CD8-positive, alpha-beta memory T cell (primary cell): Measurements from ENCODE around the gene CCDC150. TPM values are rescaled to one million over a fixed set of nuclear protein-coding genes. Genes with fewer than 3 reads are reported as not detected.

Experiments
- CTCF ChIA-PET: fragments of 350-600 bp; sonication (Branson Sonifier 250); formaldehyde crosslinking; loops from one replicate; lab custom pipeline; 2021; ENCODE audit warnings: antibody characterized with exemption; lab: Charles Lee
- POLR2A ChIA-PET: fragments of 350-600 bp; sonication (Branson Sonifier 250); formaldehyde crosslinking; loops from one replicate; lab custom pipeline; 2021; ENCODE audit warnings: antibody characterized with exemption; lab: Charles Lee
- DNase-seq, 5 donors: peaks; one replicate each; pipeline versions ENCODE4 v3.0.0 to v3.0.0-alpha.2; 2020 to 2022; ENCODE audit warnings: mixed read lengths in 1 of 5
- H3K27ac ChIP-seq: one replicate; pipeline ENCODE4 v1.7.0; 2013; ENCODE audit warnings: low read depth, mild to moderate bottlenecking, low read length, moderate library complexity
- H3K27me3 ChIP-seq: 2 replicates; pipeline ENCODE4 v1.7.0; 2013; ENCODE audit warnings: low read length, mild to moderate bottlenecking; ENCODE audit not compliant: insufficient read depth, poor library complexity, severe bottlenecking
- H3K36me3 ChIP-seq: 2 replicates; pipeline ENCODE4 v1.7.0; 2013; ENCODE audit warnings: mild to moderate bottlenecking, low read length, moderate library complexity; ENCODE audit not compliant: insufficient read depth
- H3K4me1 ChIP-seq: 2 replicates; pipeline ENCODE4 v1.7.0; 2013; ENCODE audit warnings: mild to moderate bottlenecking, low read length, moderate library complexity; ENCODE audit not compliant: insufficient read depth
- H3K4me3 ChIP-seq: 2 replicates; pipeline ENCODE4 v1.7.0; 2013; ENCODE audit warnings: mild to moderate bottlenecking, low read length
- H3K9me3 ChIP-seq: 2 replicates; pipeline ENCODE4 v1.7.0; 2013; ENCODE audit warnings: mild to moderate bottlenecking, low read length
- H3K27ac Mint-ChIP-seq, 8 donors: one replicate each; pipeline ENCODE4 v1.8.0; 2020 to 2021; ENCODE audit warnings: mixed read lengths in 8 of 8, mild to moderate bottlenecking in 6 of 8, inconsistent platforms in 3 of 8, moderate library complexity in 3 of 8
- H3K27me3 Mint-ChIP-seq, 2 donors: one replicate each; pipeline ENCODE4 v1.8.0; 2020 to 2021; ENCODE audit warnings: mixed read lengths in 2 of 2, mild to moderate bottlenecking in 1 of 2, moderate library complexity in 1 of 2
- H3K36me3 Mint-ChIP-seq, 3 donors: one replicate each; pipeline ENCODE4 v1.8.0; 2020 to 2021; ENCODE audit warnings: mixed read lengths in 3 of 3, inconsistent platforms in 1 of 3, mild to moderate bottlenecking in 1 of 3
- H3K4me1 Mint-ChIP-seq, 3 donors: one replicate each; pipeline ENCODE4 v1.8.0; 2020 to 2021; ENCODE audit warnings: mixed read lengths in 3 of 3, inconsistent platforms in 1 of 3, mild to moderate bottlenecking in 1 of 3
- H3K4me3 Mint-ChIP-seq, 7 donors: one replicate each; pipeline ENCODE4 v1.8.0; 2020 to 2021; ENCODE audit warnings: mixed read lengths in 7 of 7, mild to moderate bottlenecking in 6 of 7, moderate library complexity in 4 of 7, inconsistent platforms in 2 of 7
- H3K9me3 Mint-ChIP-seq, 5 donors: one replicate each; pipeline ENCODE4 v1.8.0; 2020 to 2022; ENCODE audit warnings: mixed read lengths in 5 of 5, mild to moderate bottlenecking in 3 of 5, moderate library complexity in 2 of 5, inconsistent platforms in 1 of 5
- polyA plus RNA-seq: library from polyadenylated mRNA; unstranded; fragments of 300-500 nt; fragmentation: Illumina TruSeq; gene quantifications from one replicate; pipeline ENCODE4 v1.2.3, GENCODE V29; 2021
- total RNA-seq, 2 experiments: library from RNA; stranded (reverse); gene quantifications; one replicate each; pipeline ENCODE4 v1.2.3, GENCODE V29; 2021

The CCDC150 gene
- total RNA-seq (1 to 10 TPM; 7.9 to 8.2 TPM), polyA plus RNA-seq (0.07 TPM)

DNA sequence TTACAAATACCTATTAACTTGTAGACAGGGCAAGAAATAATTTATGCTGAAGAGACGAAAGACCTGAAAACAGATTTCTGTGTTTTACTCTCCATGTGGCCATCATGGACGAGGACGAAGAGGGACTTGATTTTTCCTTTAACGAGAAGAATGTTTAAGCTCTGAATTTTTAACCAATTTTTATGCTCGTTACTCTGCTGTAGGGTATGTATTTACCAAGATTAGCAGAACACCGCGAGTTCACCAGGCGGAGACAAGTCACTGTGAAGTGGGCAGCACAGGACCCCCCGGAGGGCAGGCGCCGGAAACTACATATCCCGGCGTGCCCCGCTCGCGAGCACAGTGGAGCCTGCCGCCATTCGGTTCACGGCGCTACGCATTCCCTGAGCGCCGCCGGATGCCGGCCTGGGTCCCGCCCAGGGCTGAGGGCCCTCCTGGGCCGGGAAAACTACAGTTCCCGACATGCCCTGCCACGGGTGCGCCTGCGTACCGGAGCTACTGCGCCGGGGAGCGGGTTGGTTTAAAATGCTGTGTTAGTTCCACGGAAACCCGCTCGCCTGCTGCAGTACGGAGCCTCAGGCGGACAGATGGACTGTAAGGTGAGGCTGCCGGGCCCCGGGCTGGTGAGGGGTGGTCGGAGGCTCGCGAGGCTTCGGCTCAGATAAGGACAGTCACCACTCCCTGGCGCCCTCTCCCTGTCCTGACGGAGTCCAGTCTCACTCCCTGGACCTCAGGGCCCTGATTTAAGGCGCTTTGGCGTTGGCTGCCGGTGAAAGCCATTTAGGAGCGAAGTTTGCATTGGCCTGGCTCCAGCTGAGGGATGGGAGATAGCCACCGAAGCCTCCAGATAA is at the start of gene CCDC150:
Gene CCDC150 (plus strand): TSS at position 536 of the 851 bp plus-strand sequence. CDS start 52 bp downstream, at position 588.
- ChIA-PET POLR2A (no interaction called here), CTCF (interaction anchor here (2.1 kb wide), 1 partner anchor 571 kb away, joined by 5 read pairs; the partner anchor contains the start of gene DNAH7)
- H3K27me3 Mint-ChIP-seq: no peaks in the 10 kb centered on the region
- Histone ChIP-seq H3K4me3 (peak within 1 kb of the TSS; percentile 71), H3K4me1 (peaks cover 11% of the 10 kb centered on the region), H3K9me3 (no peaks in the 10 kb centered on the region), H3K27ac (peak within 1 kb of the TSS; percentile 21), H3K36me3 (no peaks in the 10 kb centered on the region), H3K27me3 (no peaks in the 10 kb centered on the region)
- peak within 1 kb of the TSS; percentile 85 to 94 (median 87) for H3K4me3 Mint-ChIP-seq
- H3K27ac Mint-ChIP-seq: peak within 1 kb of the TSS in 7 of 8 donors; percentile 29 to 94 (median 49)
- H3K36me3 Mint-ChIP-seq: no peaks in the 10 kb centered on the region
- peaks cover 9 to 24% (median 18%) of the 10 kb centered on the region in 3 donors for H3K4me1 Mint-ChIP-seq
- no peaks in the 10 kb centered on the region for H3K9me3 Mint-ChIP-seq
- peak; percentile 88 to 95 (median 92) for DNase-seq

DNA sequence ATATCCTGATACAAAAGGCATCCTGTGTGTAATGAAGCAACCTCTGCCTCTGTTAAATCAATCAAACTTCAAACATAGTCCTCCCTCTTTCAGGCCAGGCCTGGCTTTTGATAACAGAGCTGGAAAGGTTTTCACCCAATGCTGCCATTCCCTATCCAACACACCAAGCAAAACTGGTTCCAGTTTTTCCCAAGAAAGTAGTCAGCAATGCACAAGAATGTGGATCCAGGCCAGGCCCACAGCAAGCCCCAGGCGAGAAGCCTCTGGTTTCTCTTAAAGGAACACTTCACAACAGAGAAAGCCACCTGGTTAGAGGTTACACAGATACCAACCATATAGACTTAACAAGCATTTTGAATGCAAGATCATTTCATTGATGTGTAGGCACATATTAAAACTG is 49.2 kb upstream of the CCDC150 start:
- Mint-ChIP-seq H3K27me3 (peaks cover 34 to 72% of the 10 kb centered on the region in 2 donors), H3K4me3 (no peak overlapping the region), H3K36me3 (no peaks in the 10 kb centered on the region), H3K9me3 (peaks cover 3 to 14% (median 4%) of the 10 kb centered on the region in 5 donors), H3K27ac (no peak overlapping the region), H3K4me1 (peaks cover 6 to 12% (median 11%) of the 10 kb centered on the region in 3 donors)
- no peak overlapping the region for H3K27ac ChIP-seq
- H3K36me3 ChIP-seq: no peaks in the 10 kb centered on the region
- no peak overlapping the region for H3K4me3 ChIP-seq
- H3K9me3 ChIP-seq: no peaks in the 10 kb centered on the region
- ChIA-PET POLR2A (no interaction called here), CTCF (no interaction called here)
- peaks cover 29% of the 10 kb centered on the region for H3K27me3 ChIP-seq
- H3K4me1 ChIP-seq: no peaks in the 10 kb centered on the region
- no peak for DNase-seq

DNA sequence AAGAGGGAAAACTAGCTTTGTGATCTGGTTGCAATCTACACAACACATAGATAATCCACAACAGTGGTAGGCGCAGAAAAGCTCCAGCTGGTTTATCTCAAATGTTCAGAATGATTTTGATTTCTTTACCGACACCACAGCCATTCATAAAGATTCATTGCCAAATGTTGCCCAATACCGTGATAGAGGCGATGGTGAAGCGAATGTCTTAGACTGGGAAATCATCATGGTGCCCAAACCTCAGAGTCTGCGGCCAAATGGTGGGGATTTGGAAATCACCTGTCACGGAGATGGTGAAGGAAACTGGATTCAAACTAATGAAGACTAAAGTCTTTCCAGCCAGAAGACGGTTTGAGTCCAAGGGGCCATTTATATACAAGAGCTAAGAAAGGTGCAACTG is 48.5 kb upstream of the CCDC150 start:
- Histone ChIP-seq H3K27me3 (peaks cover 29% of the 10 kb centered on the region), H3K4me3 (no peak overlapping the region), H3K27ac (no peak overlapping the region), H3K36me3 (no peaks in the 10 kb centered on the region), H3K9me3 (no peaks in the 10 kb centered on the region), H3K4me1 (no peaks in the 10 kb centered on the region)
- no peak overlapping the region for H3K27ac Mint-ChIP-seq
- peaks cover 2 to 10% (median 4%) of the 10 kb centered on the region in 5 donors for H3K9me3 Mint-ChIP-seq
- H3K27me3 Mint-ChIP-seq: peaks cover 35 to 76% of the 10 kb centered on the region in 2 donors
- no peaks in the 10 kb centered on the region for H3K36me3 Mint-ChIP-seq
- DNase-seq: no peak
- no peak overlapping the region for H3K4me3 Mint-ChIP-seq
- ChIA-PET POLR2A (no interaction called here), CTCF (no interaction called here)
- H3K4me1 Mint-ChIP-seq: peaks cover 6 to 12% (median 11%) of the 10 kb centered on the region in 3 donors

DNA sequence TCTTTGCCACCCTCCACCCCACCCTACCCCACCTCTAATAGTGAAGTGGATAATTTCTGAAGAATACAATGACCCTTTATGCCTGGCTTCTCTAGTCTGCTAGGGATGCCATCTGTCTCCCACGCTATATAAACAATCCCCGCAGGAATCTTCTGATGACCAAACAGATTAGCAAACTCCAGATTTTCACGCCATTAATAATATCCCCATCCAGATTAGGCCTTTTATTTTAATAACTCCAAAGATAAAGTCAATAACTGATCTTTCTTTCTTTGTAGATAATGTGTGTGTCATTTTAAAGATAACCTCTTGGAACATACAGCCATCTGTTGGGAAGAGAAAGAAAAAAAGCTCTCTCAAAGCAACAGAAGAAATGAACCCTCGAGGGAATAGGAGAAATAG is 47.9 kb upstream of the CCDC150 start:
- H3K9me3 Mint-ChIP-seq: peaks cover 0 to 4% (median 3%) of the 10 kb centered on the region in 5 donors
- CTCF ChIA-PET: no interaction called here
- POLR2A ChIA-PET: no interaction called here
- peak overlapping the region in 6 of 7 donors; percentile 11 to 85 (median 62) for H3K4me3 Mint-ChIP-seq
- H3K27ac Mint-ChIP-seq: no peak overlapping the region
- Histone ChIP-seq H3K27me3 (peaks cover 29% of the 10 kb centered on the region), H3K9me3 (no peaks in the 10 kb centered on the region), H3K4me3 (no peak overlapping the region), H3K4me1 (no peaks in the 10 kb centered on the region), H3K36me3 (no peaks in the 10 kb centered on the region), H3K27ac (no peak overlapping the region)
- peaks cover 6 to 12% (median 11%) of the 10 kb centered on the region in 3 donors for H3K4me1 Mint-ChIP-seq
- peaks cover 37 to 78% of the 10 kb centered on the region in 2 donors for H3K27me3 Mint-ChIP-seq
- DNase-seq: no peak
- no peaks in the 10 kb centered on the region for H3K36me3 Mint-ChIP-seq

DNA sequence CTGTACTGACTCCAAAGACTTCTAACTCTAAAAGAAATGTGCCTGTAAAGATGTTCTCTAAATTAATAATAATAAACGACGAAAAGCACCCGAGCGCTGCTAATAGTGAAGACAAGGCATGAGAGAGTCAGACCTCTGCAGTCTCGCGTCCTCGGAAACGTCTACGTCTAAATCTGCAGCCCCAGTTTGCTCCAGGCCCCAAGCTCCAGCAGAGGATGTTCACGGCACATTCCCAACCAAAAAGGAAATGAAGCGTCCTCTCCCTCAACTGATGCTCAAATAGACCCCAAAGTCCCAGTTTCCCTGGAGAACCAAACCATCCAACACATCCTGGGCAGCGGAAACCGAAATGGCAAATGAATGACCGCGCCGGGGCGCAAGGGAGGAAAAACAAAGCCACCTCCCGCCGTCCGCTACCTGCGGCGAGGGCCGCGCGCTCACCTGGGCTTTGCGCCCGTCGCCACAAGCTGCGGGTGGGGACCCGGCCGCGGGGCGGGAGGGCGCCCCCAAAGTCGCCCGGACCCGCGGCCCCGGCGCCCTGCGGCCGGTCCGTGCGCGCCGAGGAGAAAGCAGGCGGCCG is 47.1 kb upstream of the CCDC150 start:
- H3K4me3 Mint-ChIP-seq: peak overlapping the region; percentile 44 to 90 (median 81)
- H3K27me3 ChIP-seq: peaks cover 29% of the 10 kb centered on the region
- no peak overlapping the region for H3K4me3 ChIP-seq
- peaks cover 43 to 82% of the 10 kb centered on the region in 2 donors for H3K27me3 Mint-ChIP-seq
- H3K9me3 Mint-ChIP-seq: peaks cover 0 to 2% (median 0%) of the 10 kb centered on the region in 5 donors
- H3K36me3 Mint-ChIP-seq: no peaks in the 10 kb centered on the region
- DNase-seq: no peak
- H3K36me3 ChIP-seq: no peaks in the 10 kb centered on the region
- ChIA-PET POLR2A (no interaction called here), CTCF (no interaction called here)
- H3K4me1 ChIP-seq: no peaks in the 10 kb centered on the region
- H3K9me3 ChIP-seq: no peaks in the 10 kb centered on the region
- H3K27ac Mint-ChIP-seq: no peak overlapping the region
- peaks cover 6 to 12% (median 11%) of the 10 kb centered on the region in 3 donors for H3K4me1 Mint-ChIP-seq
- no peak overlapping the region for H3K27ac ChIP-seq

DNA sequence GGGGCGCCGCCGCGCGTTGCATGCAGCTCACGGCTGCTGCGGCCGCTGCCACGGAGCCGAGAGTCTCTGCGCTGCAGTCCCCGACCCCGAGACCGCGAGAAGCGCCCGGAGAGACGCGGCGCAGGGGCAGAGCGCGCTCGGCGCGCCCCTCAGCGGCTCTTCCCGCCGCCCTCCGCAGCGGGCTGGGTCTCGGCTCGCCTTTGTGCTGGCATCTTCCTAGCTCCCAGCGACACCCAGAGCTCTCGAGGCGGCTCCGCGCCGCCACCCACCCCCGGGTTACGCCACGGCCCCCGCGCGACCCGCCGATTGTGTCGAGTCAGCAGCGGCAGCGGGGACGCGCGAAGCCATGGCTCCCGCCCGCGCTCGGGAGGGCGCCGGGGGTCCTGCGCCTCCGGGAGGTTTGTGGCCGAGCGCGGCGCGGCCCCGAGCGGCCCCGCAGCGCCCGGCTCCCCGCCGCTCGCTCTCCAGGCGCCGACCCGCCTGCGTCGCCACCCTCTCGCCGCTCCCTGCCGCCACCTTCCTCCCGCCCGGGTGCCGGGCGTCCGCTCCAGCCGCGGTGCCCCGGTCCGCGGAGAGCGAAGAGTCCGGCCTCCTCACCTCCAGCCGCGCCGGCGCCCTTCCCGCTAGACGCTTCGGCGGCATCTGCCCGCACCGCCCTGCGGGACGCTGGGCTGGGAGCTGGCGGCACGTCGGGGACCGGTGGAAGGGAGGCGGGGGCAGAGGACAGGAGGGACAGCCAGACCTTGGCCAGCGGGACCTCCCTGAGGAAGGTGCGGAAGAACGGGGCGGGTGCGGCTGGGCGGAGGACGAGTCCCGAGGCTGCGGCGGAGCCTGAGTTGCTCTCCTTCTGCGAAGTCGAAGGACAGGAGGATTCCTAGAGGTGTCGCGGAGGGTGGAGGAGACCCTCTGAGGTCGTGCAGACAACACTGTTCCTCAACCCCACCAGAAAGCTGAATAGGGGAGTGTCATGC is 46.3 kb upstream of the CCDC150 start, which contains the start of gene HECW2:
Gene HECW2 (minus strand): TSS at position 644 of the 971 bp plus-strand sequence.
- Mint-ChIP-seq H3K4me1 (peaks cover 6 to 12% (median 11%) of the 10 kb centered on the region in 3 donors), H3K4me3 (peak within 1 kb of the TSS; percentile 44 to 90 (median 81)), H3K27ac (no peak within 1 kb of the TSS), H3K9me3 (no peaks in the 10 kb centered on the region), H3K27me3 (peaks cover 44 to 77% of the 10 kb centered on the region in 2 donors), H3K36me3 (no peaks in the 10 kb centered on the region)
- no peaks in the 10 kb centered on the region for H3K9me3 ChIP-seq
- no peak within 1 kb of the TSS for H3K27ac ChIP-seq
- H3K27me3 ChIP-seq: peaks cover 29% of the 10 kb centered on the region
- POLR2A ChIA-PET: no interaction called here
- no peaks in the 10 kb centered on the region for H3K4me1 ChIP-seq
- no peak for DNase-seq
- H3K36me3 ChIP-seq: no peaks in the 10 kb centered on the region
- CTCF ChIA-PET: no interaction called here
- H3K4me3 ChIP-seq: no peak within 1 kb of the TSS

DNA sequence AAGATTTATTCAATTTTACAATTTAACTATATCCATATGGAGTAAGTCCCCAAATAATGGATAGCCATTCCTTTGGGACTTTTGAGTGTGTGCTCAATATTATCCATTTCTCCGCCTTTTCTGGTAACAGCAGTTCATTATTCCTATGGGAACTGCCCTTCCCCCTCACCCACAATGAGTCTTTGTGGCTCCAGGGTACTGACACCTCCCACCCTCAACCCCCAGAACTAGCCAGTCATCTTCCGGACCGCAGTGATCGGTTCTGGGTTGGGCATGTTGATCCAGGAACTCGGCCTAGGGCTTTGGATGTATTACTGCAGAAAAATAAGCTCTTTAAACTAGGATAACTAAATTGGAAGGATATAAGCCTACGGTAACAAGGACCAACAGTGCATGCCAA is 45.4 kb upstream of the CCDC150 start:
- Histone ChIP-seq H3K4me1 (no peaks in the 10 kb centered on the region), H3K36me3 (no peaks in the 10 kb centered on the region), H3K27me3 (peaks cover 29% of the 10 kb centered on the region), H3K27ac (no peak overlapping the region), H3K9me3 (no peaks in the 10 kb centered on the region), H3K4me3 (no peak overlapping the region)
- Mint-ChIP-seq H3K4me3 (peak overlapping the region in 5 of 7 donors; percentile 15 to 44 (median 29)), H3K27me3 (peaks cover 44 to 71% of the 10 kb centered on the region in 2 donors), H3K27ac (no peak overlapping the region), H3K36me3 (no peaks in the 10 kb centered on the region), H3K9me3 (no peaks in the 10 kb centered on the region), H3K4me1 (peaks cover 6 to 12% (median 11%) of the 10 kb centered on the region in 3 donors)
- ChIA-PET CTCF (no interaction called here), POLR2A (no interaction called here)
- DNase-seq: no peak
